HL-60 (cell line): Measurements from ENCODE around the gene PRRG1.
A peak's percentile ranks its signal among the peaks of the same experiment; 100 is the strongest.

Source experiments
- DNase-seq, 2 experiments: peaks; one replicate each; pipeline ENCODE4 v3.0.0-alpha.2; 2010 to 2020; ENCODE audit warnings: low read depth in 1 of 2, low spot score in 1 of 2
- H3K27ac ChIP-seq: fragments of 250-450 bp; sonication (Bioruptor Pico); replicated peaks from 2 replicates; pipeline ENCODE4 v1.5.1; 2020; ENCODE audit warnings: mild to moderate bottlenecking, moderate library complexity
- H3K27me3 ChIP-seq: fragments of 250-450 bp; sonication (Bioruptor Pico); 2 replicates; pipeline ENCODE4 v1.5.1; 2021; ENCODE audit warnings: mild to moderate bottlenecking, moderate library complexity; ENCODE audit not compliant: insufficient read depth, poor library complexity, severe bottlenecking
- H3K4me3 ChIP-seq: replicated peaks from 2 replicates; pipeline ENCODE4 v1.5.1; 2011; ENCODE audit warnings: mild to moderate bottlenecking, control low read depth, low read length; ENCODE audit not compliant: insufficient read depth
- CTCF ChIP-seq: IDR thresholded peaks from one replicate; pipeline ENCODE4 v1.5.1; 2011; ENCODE audit warnings: low read length, control low read depth, inconsistent platforms; ENCODE audit not compliant: insufficient read depth
- GABPA ChIP-seq: IDR thresholded peaks from 2 replicates; pipeline ENCODE4 v1.6.1; 2012; ENCODE audit warnings: low read depth
- POLR2AphosphoS5 ChIP-seq: IDR thresholded peaks from 2 replicates; pipeline ENCODE4 v1.6.1; 2012; ENCODE audit warnings: low read depth
- REST ChIP-seq: IDR thresholded peaks from 2 replicates; pipeline ENCODE4 v1.6.1; 2012; ENCODE audit warnings: low read depth; ENCODE audit not compliant: insufficient replicate concordance
- SPI1 ChIP-seq: IDR thresholded peaks from 2 replicates; pipeline ENCODE4 v1.6.1; 2012; ENCODE audit warnings: low read depth, mild to moderate bottlenecking, borderline replicate concordance

PRRG1 gene

GRCh38 chrX:37405956-37406355 lies 56.8 kb downstream of the PRRG1 start:
- TF ChIP-seq GABPA (no peak), CTCF (no peak), REST (no peak), SPI1 (no peak)

GRCh38 chrX:37407736-37408135 lies 58.6 kb downstream of the PRRG1 start:
- Histone ChIP-seq H3K27me3 (no peaks in the 10 kb centered on the region), H3K4me3 (no peak overlapping the region), H3K27ac (no peak overlapping the region)
- no peak for TF ChIP-seq GABPA
- TF ChIP-seq SPI1 = no peak
- TF ChIP-seq REST = no peak
- TF ChIP-seq POLR2AphosphoS5 = no peak
- TF ChIP-seq CTCF = no peak
- DNase-seq = no peak

More at GRCh38 chrX:37405956-37406355, 56.8 kb downstream of the PRRG1 start:
- H3K4me3 ChIP-seq = no peak overlapping the region
- H3K27ac ChIP-seq = no peak overlapping the region
- DNase-seq = no peak
- no peaks in the 10 kb centered on the region for H3K27me3 ChIP-seq

GRCh38 chrX:37409278-37409677 lies 60.1 kb downstream of the PRRG1 start:
- Histone ChIP-seq H3K27ac (no peak overlapping the region), H3K27me3 (no peaks in the 10 kb centered on the region), H3K4me3 (no peak overlapping the region)
- peak; percentile 67 for TF ChIP-seq SPI1
- TF ChIP-seq CTCF = no peak
- no peak for DNase-seq

- DNase-seq = no peak
- Histone ChIP-seq H3K27ac (no peak overlapping the region), H3K27me3 (no peaks in the 10 kb centered on the region), H3K4me3 (no peak overlapping the region)
- TF ChIP-seq POLR2AphosphoS5 (no peak), SPI1 (no peak), REST (no peak), GABPA (no peak), CTCF (no peak)
These were observed 71.0 kb downstream of the PRRG1 start for GRCh38 chrX:37420185-37420584.
